HG02981 (cell line): ENCODE data around the gene DRD4.

Source experiments
- ATAC-seq: cut with Tn5 transposase; IDR thresholded peaks from one replicate; pipeline ENCODE4 v1.9.1; 2021; ENCODE audit warnings: mild to moderate bottlenecking, moderate library complexity; ENCODE audit not compliant: unreplicated experiment

DRD4 gene

DNA sequence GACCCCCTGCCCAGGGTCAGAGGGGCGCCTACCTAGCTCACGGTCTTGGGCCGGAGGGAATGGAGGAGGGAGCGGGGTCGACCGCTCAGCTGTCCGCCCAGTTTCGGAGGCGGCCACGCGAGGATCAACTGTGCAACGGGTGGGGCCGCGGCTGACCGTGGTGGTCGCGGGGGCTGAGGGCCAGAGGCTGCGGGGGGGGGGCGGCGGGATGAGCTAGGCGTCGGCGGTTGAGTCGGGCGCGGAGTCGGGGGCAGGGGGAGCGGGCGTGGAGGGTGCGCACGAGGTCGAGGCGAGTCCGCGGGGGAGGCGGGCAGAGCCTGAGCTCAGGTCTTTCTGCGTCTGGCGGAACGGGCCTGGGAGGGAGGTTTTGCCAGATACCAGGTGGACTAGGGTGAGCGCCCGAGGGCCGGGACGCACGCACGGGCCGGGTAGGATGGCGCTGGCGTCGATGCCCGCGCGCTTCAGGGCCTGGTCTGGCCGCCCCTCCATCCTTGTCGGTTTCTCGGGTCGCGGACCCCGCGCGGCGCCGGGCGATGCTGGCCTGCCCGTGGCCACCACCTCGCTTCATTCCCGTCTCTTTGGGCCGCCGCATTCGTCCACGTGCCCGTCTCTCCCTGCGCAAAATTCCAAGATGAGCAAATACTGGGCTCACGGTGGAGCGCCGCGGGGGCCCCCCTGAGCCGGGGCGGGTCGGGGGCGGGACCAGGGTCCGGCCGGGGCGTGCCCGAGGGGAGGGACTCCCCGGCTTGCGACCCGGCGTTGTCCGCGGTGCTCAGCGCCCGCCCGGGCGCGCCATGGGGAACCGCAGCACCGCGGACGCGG, at the start of gene DRD4:
TSS of gene DRD4 (plus strand) at position 759 of the 822 bp plus-strand sequence. CDS start at position 795, 36 bp downstream.
- ATAC-seq, result no peak

DNA sequence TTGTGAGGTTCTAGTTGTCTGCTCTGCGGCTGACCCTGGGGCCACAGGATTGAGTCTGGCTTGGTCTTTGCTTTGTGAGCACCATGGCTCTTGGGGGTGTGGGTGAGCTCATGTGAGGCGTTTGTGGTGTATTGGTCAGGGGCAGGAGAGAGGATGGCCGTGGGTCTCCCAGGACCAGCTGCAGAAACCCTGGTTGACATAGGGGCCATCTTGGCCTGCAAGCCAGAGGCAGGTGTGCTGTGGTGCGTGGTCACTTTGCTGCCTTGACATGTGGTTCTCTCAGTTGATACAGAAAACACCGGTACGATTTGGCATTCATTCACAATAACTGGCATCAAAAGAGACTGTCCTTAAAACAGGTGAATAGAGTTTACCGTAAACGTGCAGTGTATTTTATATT, 49.5 kb upstream of the DRD4 start:
- no peak for ATAC-seq

DNA sequence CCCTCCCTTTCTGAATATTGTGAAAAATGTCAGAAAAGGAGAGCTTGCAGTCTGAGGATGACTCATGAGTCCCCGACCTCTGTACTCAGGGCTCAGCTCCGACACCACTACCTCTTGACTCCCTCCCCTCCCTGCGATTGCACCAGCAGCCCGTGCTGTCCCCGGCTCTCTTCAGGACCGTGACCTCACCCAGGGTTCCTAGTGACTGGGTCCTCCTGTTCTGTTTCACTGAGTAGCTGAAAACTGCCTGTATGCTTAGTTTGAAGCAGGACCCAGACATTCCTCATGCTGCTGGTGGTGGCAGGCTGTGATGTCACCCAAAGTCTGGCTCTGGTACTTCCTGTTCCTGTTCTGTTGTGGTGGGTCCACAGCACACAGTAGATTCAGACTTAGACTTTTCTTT, 49.1 kb upstream of the DRD4 start:
- no peak for ATAC-seq

DNA sequence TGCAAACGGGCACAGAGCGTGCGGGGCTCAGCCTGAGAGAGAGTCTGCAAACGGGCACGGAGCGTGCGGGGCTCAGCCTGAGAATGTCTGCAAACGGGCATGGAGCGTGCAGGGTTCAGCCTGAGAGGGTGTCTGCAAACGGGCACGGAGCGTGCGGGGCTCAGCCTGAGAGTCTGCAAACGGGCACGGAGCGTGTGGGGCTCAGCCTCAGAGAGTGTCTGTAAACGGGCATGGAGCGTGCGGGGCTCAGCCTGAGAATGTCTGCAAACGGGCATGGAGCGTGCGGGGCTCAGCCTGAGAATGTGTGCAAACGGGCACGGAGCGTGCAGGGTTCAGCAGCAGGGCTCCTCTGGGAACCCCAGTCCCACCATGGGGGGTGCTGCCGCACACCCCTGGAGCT, 47.3 kb upstream of the DRD4 start:
- no peak for ATAC-seq

DNA sequence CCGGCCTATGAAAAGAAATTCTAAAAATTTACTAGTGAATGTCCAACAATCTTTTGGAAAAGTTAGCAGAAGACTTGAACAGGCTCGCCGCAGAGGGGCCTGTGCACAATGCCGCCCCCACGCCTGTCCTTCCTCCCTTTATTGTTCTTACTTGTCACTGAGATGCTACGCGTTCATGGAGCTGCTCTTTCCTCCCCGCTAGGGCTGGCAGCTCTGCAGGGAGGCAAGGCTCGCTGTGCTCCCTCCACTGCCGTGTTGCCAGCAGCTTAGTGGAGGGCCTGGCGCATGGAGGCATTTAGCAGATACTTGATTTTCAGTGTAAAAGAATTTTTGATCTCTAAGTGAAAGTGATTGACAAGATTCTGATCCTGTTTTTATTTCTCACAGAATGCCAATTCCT, 46.1 kb upstream of the DRD4 start:
- ATAC-seq, result no peak

DNA sequence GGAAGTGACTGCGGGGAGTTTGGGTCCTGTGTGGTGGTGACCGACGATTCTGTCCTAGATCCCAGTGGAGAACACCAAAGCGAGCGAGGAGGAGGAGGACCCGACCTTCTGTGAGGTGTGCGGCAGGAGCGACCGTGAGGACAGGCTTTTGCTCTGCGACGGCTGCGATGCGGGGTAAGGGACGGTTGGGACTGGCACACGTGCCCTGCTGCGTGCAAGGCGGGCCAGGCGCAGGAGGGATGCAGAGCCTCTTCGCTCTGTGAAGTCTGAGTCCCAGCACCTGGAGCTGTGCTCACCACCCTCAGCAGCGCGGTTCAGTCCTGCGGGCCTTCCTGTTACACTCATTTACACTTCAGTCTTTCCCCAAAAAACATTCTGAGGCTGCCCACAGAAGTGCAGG, 44.6 kb upstream of the DRD4 start:
- ATAC-seq, result no peak

DNA sequence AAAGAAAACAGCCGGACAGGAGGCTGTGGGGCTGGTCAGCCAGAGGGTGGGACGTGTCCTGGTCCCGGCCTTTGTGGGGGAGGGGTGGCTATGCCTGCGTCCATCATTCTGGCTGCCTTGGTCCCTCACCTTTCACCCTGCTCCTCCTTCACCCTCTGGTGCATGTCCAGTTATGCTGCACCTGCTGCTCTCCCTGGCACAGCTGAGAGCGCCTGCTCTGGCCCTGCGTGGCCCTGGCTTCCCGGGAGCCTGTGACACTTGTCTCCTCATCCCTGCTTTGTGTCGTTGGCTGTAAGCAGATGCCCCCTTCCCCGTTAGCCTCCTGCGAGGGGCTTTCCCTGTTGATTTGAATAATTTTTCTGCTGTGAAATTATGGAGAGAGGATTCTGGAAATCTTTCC, 44.2 kb upstream of the DRD4 start:
- ATAC-seq, result no peak

DNA sequence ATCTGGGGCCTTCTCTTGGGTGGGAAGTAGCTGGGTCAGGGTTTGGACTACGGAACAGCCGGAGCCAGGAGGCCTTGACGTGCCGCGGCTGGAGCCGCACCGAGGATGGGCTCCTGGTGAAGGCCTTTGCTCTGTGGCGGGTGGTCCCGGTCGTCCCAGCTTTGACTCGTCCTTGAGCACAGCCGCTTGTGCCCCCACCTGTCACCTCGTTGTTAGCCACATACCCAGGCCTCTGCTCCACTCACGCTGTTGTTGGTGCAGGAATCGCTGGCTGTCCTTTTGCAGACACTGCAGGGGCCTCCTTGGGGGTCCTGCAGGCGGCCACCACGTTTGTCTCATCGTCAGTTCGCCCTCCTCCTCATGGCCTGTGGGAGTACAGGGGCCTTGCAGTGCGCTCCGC, 43.7 kb upstream of the DRD4 start:
- no peak for ATAC-seq

DNA sequence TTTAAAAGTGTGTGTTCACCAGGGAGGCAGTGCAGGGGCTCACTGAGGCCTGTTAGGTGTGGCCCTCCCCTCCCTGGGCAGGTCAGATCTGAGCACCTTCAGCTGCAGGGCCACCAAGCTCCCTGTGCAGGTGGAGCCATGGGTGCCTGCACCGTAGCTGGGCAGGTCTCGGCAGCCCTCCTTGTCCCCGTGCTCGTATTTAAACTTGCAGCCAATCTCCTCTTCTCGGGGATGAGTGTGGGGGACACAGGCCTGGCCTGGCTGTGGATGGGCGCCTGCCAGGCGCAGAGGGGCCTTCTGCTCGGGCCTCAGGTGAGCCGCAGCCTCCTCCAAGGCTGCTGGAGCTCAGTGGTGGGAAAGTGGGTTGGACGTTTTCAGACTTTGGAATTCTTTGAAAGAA, 41.7 kb upstream of the DRD4 start:
- ATAC-seq, result no peak

DNA sequence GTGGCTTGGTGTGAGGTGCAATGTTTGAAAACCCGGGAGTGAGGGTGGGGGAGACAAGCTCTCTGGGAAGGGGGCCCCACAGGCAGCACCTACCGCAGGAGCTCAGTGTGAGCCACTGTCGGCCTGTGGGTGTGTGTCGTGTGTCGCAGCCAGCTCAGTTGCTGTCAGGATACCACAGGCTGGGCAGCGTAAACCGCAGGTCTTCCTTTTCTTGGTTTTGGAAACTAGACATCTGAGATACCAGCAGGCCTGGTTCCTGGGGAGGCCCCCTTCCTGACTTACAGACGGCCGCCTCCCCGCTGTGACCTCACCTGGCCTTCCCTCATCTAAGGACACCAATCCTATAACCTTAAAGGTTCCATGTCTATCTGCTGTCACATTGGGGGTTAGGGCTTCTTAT, 40.7 kb upstream of the DRD4 start:
- ATAC-seq, result no peak

DNA sequence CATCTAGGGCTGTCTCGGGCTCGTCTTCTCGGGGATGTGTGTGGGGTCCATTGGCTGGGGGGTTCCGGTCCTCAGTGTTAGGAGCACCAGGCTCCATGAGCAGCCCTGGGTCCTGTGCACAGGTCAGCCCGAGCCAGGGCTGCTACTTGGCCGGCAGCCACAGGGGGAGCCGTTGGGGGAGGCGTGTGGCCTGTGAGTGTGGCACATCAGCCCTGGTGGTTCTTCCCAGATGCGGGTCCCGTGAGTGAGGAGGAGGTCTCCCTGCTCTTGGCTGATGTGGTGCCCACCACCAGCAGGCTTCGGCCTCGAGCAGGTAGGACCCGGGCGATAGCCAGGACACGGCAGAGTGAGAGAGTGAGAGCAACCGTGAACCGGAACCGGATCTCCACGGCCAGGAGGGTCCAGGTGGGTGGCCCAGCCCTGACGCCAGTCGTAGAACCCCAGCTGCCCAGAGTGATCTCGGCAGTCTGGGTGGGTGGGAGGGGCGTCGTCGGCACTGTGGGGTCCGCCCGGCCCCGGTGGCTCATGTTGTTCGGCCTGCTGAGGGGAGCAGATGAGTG, 39.8 kb upstream of the DRD4 start:
- ATAC-seq, result no peak

DNA sequence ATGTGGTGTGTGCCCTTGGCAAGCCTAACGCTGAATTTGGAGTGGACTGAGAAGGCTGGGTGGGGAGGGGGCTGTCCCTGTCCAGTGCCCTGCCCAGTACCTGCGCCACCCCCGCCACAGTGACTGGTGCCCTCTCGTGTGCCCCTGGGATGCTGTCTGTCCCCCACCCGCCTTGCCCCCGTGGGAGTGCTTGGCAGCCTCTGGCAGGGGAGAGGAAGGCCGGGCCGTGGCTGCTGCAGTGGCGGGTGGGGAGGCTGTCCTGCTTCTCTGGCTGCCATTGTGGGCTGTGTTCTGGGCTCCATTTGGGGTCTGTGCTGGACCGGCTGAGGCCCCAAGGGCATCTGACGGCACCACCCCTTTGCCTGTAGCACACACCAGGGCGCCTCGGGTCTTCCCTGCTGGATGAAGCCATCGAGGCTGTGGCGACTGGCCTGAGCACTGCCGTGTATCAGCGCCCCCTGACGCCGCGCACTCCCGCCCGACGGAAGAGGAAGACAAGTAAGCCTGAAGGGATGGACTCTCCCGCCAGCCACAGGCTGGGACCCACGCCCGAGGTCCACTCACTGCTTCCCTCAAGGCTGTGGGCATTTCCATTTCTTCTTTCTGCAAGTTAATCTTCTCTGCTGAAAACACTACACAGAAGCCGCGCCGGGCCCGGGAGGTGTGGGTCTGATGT, 38.9 kb upstream of the DRD4 start:
- no peak for ATAC-seq

DNA sequence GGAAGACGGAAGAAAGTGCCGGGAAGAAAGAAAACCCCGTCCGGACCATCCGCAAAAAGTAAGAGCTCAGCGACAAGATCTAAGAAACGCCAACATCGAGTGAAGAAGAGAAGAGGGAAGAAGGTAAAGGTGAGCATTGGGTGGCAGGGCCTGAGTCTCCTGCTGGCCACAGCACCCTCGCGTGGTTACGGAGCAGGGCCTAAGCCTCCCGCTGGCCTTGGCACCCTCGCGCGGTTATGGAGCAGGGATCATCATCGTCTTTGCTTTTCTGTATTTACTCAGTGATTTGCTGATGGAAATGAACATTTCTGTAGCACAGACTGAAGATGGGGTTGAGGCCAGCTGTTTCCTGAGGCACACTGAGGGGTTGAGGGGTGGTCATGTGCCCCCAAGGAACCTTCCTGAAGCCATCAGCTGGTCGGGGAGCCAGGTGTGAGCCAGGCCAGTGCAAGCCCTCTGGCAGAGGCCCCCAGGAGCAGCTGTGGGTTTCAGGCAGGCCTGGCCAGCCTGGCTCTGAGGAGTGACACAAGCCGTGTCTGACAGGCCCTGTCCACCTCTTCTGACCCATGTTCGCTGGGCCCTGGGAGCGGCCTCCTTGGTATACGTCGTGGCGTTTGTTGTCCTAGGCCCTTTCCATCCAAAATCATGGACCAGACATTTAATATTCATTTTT, 35.4 kb upstream of the DRD4 start:
- no peak for ATAC-seq

DNA sequence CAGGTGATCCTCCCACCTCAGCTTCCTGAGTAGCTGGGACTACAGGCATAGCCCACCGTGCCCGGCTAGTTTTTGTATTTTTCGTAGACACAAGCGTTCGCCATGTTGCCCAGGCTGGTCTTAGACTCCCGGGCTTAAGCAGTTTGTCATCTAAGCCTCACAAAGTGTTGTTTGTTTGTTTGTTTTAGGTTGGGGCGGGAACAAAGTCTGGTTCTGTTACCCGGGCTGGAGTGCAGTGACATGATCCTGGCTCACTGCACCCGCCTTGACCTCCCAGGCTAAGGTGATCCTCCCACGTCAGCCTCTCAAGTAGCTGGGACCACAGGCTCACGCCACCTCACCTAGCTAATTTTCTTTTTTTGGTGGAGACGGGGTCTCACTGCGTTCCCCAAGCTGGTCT, 33.9 kb upstream of the DRD4 start:
- no peak for ATAC-seq

DNA sequence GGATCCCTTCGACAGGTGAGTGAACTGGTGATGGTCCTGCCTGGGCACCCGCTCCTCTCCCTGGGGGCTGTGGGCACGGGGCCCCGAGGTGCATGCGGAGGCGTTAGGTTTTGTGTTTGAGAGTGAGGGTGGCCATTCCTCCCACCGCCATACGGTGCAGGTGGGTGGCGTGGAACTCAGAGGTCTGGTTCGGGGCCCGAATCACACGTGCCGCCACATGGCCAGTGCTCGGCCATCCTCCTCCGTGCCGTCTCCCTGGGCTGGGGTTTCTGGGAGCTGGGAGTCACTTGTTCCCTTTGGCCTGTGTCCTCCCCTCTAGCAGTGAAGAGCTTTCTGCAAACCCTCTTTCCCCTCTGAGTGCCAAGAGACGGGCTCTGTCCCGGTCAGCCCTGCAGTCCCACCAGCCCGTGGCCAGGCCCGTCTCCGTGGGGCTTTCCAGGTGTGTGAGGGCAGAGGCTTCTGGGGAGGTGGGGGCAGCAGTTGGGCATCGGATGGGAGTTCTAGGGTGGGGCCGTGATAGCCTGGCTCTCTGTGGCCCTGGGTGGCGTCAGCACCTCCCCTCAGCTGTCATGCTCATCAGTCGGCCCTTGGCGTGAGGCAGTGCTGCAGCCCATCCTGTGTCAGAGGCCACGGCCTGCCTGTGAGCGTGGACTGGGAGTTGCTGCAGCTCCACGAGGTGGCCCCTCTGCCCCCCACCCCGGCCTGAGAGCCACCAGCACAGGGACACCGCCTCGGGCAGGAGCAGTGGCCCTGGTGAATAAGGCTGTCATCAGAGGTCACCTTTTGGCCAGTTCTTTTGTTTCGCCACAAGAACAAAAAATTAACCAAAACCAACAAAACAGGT, 31.6 kb upstream of the DRD4 start:
- no peak for ATAC-seq

DNA sequence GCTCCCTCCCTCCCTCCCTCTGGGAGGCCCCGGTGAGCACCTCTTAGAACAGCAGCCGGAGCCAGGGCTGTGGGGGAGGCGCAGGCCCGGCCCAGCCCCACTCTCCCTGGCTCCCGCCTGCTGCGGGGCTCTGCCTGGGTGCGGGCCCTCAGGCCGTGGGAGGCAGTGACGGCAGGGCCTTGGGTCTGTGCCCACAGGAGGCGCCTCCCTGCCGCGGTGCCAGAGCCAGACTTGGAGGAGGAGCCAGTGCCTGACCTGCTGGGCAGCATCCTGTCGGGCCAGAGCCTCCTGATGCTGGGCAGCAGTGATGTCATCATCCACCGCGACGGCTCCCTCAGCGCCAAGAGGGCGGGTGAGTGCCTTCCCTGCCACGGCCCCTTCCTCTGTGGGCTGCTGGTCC, 30.8 kb upstream of the DRD4 start:
- ATAC-seq, result no peak

DNA sequence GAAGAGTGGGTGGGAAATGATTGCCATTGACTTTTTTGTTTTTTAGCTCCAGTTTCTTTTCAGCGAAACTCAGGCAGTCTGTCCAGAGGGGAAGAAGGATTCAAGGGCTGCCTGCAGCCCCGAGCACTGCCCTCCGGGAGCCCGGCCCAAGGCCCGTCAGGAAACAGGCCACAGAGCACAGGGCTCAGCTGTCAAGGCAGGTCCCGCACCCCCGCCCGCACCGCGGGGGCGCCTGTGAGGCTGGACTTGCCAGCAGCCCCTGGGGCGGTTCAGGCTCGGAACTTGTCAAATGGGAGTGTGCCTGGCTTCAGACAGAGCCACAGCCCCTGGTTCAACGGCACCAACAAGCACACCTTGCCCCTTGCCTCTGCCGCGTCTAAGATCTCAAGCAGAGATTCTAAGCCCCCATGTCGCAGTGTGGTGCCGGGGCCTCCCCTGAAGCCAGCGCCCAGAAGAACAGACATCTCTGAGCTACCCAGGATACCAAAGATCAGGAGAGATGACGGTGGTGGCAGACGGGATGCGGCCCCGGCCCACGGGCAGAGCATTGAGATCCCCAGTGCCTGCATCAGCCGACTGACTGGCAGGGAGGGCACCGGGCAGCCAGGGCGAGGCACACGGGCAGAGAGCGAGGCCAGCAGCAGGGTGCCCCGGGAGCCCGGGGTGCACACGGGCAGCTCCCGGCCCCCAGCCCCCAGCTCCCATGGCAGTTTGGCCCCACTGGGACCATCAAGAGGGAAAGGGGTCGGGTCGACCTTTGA, 29.9 kb upstream of the DRD4 start:
- ATAC-seq, result no peak

DNA sequence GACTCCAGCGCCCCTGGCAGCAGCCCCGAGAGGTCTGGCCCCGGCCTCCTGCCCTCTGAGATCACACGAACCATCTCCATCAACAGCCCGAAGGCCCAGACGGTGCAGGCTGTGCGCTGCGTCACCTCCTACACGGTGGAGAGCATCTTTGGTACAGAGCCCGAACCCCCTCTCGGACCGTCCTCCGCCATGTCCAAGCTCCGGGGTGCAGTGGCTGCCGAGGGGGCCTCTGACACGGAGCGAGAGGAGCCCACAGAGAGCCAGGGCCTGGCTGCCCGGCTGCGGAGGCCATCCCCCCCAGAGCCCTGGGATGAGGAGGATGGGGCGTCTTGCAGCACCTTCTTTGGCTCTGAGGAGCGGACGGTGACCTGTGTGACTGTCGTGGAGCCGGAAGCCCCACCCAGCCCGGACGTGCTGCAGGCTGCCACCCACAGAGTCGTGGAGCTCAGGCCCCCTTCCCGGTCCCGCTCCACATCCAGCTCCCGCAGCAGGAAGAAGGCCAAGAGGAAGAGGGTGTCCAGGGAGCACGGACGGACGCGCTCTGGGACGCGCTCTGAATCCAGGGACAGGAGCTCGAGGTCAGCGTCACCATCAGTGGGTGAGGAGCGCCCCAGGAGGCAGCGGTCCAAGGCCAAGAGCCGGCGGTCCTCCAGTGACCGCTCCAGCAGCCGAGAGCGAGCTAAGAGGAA, 29.0 kb upstream of the DRD4 start:
- ATAC-seq, result no peak

DNA sequence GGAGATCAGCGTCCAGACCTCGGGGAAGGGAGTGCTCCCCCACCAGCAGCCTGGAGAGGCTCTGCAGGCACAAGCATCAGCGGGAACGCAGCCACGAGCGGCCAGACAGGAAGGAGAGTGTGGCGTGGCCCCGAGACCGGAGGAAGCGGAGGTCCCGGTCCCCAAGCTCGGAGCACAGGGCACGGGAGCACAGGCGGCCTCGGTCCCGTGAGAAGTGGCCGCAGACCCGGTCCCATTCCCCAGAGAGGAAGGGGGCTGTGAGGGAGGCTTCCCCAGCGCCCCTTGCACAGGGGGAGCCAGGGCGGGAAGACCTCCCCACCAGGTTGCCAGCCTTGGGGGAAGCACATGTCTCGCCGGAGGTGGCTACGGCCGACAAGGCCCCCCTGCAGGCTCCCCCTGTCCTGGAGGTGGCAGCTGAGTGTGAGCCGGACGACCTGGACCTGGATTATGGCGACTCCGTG, 28.2 kb upstream of the DRD4 start:
- ATAC-seq, result no peak
